ENCODE data around the gene CILP2.
A peak's percentile ranks its signal among the peaks of the same experiment; 100 is the strongest.

Gene CILP2

DNA sequence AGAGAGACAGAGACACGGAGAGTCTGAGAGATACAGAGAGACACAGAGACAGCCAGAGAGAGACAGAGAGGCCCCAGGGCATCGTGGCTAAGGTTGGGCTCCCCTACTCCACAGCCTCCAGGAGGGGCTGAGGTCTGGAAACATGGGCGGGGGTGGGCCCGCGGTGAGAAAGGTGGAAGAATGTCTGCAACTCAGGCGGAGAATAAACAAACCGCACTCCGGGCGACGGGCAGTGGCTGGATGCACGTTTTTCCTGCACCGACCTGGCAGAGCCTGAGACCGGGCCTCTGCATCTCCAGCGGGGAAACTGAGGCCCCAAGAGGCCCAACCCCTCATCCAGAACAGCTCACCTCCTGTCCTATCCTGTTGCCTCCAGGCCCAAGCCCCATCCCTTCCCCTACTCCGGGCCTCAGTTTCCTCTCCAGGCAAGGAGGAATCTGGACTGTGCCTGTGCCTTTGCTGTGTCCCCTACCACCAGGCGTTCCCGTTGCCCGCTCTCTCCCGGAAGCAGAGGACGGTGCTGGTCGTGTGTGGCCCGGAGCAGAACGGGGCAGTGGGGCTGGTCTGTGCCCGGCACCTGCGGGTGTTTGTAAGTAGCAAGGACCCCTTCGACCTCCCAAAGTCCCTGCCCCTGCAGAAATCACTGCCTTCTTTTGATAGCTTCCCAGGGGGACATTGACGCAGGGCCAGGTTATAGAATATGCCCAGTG lies 3.4 kb upstream of the CILP2 start:
- DNase-seq (ENCODE audit: low read depth) = no peak
- H3K4me3 ChIP-seq (ENCODE audit: low read depth, low read length) = no peak overlapping the region
- in situ Hi-C loops (cut with HindIII; ENCODE audit: low sequenced_read_pairs) = loop anchor here (5.0 kb wide), 1 partner anchor 58 kb away; no protein-coding TSS in a partner anchor
- TF ChIP-seq, protein P1, sequence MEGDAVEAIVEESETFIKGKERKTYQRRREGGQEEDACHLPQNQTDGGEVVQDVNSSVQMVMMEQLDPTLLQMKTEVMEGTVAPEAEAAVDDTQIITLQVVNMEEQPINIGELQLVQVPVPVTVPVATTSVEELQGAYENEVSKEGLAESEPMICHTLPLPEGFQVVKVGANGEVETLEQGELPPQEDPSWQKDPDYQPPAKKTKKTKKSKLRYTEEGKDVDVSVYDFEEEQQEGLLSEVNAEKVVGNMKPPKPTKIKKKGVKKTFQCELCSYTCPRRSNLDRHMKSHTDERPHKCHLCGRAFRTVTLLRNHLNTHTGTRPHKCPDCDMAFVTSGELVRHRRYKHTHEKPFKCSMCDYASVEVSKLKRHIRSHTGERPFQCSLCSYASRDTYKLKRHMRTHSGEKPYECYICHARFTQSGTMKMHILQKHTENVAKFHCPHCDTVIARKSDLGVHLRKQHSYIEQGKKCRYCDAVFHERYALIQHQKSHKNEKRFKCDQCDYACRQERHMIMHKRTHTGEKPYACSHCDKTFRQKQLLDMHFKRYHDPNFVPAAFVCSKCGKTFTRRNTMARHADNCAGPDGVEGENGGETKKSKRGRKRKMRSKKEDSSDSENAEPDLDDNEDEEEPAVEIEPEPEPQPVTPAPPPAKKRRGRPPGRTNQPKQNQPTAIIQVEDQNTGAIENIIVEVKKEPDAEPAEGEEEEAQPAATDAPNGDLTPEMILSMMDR (IDR thresholded peaks at IDR 0.05; ENCODE audit: low read depth, low read length, missing control alignments) = no peak

DNA sequence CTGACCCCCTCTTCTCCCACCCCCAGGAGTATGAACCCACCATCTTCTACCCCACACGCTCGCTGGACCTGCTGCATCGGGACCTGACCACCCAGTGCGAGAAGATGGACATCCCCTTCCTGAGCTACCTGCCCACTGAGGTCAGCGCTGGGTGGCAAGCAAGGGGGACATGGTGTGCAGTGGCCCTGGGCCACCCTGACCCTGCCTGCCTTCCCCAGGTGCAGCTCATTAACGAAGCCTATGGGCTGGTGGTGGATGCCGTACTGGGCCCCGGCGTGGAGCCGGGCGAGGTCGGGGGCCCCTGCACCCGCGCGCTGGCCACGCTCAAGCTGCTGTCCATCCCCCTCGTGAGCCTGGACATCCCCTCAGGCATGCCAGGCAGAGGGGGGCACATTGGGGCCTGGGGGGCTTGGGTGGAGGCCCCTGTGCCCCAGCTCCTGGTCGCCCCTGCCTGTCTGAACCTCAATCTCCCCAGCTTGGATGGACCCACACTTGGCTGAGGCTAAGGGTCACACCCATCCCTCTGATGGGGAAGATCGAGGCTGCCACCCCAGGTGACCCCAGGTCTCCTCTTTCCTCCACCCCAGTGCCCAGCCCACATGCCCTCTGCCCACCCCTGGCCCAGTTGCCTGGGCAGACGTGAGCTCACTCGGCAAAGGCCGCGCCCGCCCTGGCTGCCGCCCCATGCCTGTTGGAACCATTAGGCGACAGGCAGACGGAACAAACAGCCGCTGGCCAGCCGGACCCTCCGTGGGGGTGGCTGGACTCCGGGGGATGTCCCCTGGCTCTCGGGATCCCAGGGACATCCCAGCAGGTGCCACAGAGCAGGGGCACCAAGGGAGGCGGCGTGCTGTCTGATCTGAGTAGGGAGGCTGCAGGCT lies 2.5 kb upstream of the CILP2 start:
- in situ Hi-C loops (cut with HindIII; ENCODE audit: low sequenced_read_pairs) = no loop called here
- no peak for DNase-seq (ENCODE audit: low read depth)
- TF ChIP-seq, protein P1 (IDR thresholded peaks at IDR 0.05; ENCODE audit: low read depth, low read length, missing control alignments) = no peak
- no peak overlapping the region for H3K4me3 ChIP-seq (ENCODE audit: low read depth, low read length)

DNA sequence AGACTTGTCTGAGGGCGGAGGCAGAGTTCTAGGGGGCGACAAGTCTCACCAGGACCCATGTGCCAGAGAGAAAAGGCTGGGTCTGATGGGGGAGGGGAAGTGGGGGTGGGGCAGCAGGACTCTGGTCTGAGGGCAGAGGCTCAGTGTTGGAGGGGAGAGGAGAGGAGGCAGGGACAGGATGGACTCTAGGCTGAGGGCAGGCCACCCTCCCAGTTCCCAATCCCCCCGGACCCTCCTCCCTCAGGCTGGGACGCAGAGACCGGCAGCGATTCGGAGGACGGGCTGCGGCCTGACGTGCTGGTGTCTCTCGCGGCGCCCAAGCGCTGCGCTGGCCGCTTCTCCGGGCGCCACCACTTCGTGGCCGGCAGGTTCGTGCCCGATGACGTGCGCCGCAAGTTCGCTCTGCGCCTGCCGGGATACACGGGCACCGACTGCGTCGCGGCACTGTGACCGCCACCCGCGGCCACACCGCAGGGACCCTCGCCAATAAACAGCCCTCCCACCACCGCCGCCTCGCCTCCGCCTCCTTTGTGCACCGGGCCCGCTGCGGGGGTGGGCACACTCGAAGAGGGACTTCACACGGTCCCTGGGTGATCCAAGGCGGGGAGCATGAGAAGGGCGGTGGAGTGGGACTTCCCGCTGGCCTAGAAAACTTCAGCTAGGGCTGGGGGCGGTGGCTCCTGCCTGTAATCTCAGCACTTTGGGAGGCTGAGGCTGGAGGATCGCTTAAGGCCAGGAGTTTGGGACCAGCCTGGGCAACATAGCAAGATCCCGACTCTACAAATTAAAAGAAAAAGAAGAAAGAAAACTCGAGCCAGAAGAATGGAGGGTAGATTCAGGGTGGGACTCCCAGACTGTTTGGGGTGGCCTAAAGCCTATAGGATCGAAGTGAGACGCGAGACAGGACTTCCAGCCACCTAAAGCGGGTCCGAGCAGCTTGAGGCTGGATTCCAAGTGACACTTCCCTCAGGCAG lies 703 bp upstream of the CILP2 start:
- TF ChIP-seq, protein P1 (IDR thresholded peaks at IDR 0.05; ENCODE audit: low read depth, low read length, missing control alignments) = no peak
- in situ Hi-C loops (cut with HindIII; ENCODE audit: low sequenced_read_pairs) = no loop called here
- peak overlapping the region; percentile 9 for H3K4me3 ChIP-seq (ENCODE audit: low read depth, low read length)
- DNase-seq (ENCODE audit: low read depth) = no peak

DNA sequence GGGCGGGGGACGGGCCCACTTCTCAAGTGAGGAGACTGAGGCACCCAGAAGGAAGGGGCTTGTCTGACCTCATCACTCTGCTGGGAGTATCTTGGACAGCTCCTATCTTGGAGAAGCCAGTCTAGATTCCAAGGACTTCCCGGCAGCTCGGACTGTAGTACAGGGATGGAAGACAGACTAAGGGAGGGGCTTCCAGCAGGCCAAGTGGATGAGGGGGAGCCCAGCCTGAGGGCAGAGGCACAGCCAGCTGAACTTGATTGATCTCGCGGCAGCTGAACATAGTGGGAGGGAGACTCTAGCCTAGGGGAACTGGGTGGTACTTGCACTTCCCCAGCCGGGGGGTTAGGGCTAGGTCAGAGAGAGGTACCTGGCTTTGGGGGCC lies 711 bp downstream of the CILP2 start:
- in situ Hi-C loops (cut with HindIII; ENCODE audit: low sequenced_read_pairs) = no loop called here
- H3K4me3 ChIP-seq (ENCODE audit: low read depth, low read length) = no peak overlapping the region
- TF ChIP-seq, protein P1 (IDR thresholded peaks at IDR 0.05; ENCODE audit: low read depth, low read length, missing control alignments) = no peak
- DNase-seq (ENCODE audit: low read depth) = no peak

- no peak overlapping the region for H3K4me3 ChIP-seq (ENCODE audit: low read depth, low read length)
These were observed 1.6 kb downstream of the CILP2 start for GRCh38 chr19:19539698-19540063.

More at GRCh38 chr19:19539698-19540063, 1.6 kb downstream of the CILP2 start:
- TF ChIP-seq, protein P1 (IDR thresholded peaks at IDR 0.05; ENCODE audit: low read depth, low read length, missing control alignments) = no peak
- DNase-seq (ENCODE audit: low read depth) = no peak
- in situ Hi-C loops (cut with HindIII; ENCODE audit: low sequenced_read_pairs) = no loop called here

Measured in astrocyte of the cerebellum (primary cell).